Breast epithelium (tissue), 4 donors: ENCODE data around the gene ROCK1. TPM values are rescaled to one million over a fixed set of nuclear protein-coding genes. Genes with fewer than 3 reads are reported as not detected.

Source experiments
- DNase-seq, 2 donors: peaks; one replicate each; pipeline ENCODE4 v3.0.0-alpha.2; 2019; ENCODE audit warnings: low spot score in 2 of 2
- H3K27ac ChIP-seq, 2 donors: fragments of 200-600 bp; sonication (generic) in 1 of 2; one replicate each; pipeline ENCODE4 v1.5.1; 2016 to 2019; ENCODE audit warnings: mild to moderate bottlenecking in 1 of 2
- H3K27me3 ChIP-seq, 2 donors: fragments of 200-600 bp; sonication (generic) in 1 of 2; one replicate each; pipeline versions ENCODE4 v1.5.1 to v1.6.0; 2017 to 2019; ENCODE audit warnings: control low read depth in 1 of 2, mild to moderate bottlenecking in 1 of 2
- H3K36me3 ChIP-seq: fragments of 200-600 bp; one replicate; pipeline ENCODE4 v1.5.1; 2019
- H3K4me1 ChIP-seq, 2 donors: fragments of 200-600 bp; sonication (generic); one replicate each; pipeline ENCODE4 v1.5.1; 2016 to 2019; ENCODE audit warnings: control low read depth in 1 of 2
- H3K4me3 ChIP-seq, 3 donors: fragments of 200-600 bp; sonication (generic); 1 replicate in 2 of 3; 2 replicates in 1 of 3; pipeline ENCODE4 v1.5.1; 2016 to 2019; ENCODE audit warnings: mild to moderate bottlenecking in 3 of 3, moderate library complexity in 2 of 3
- H3K9me3 ChIP-seq, 2 donors: fragments of 200-600 bp; sonication (generic) in 1 of 2; one replicate each; pipeline ENCODE4 v1.5.1; 2016 to 2019; ENCODE audit warnings: control low read depth in 1 of 2
- CTCF ChIP-seq, 3 donors: fragments of 450-650 bp; IDR thresholded peaks; one replicate each; pipeline ENCODE4 v1.5.1; 2016 to 2017; ENCODE audit warnings: antibody characterized with exemption in 3 of 3, mild to moderate bottlenecking in 3 of 3, moderate library complexity in 3 of 3
- POLR2A ChIP-seq: fragments of 450-650 bp; IDR thresholded peaks from one replicate; pipeline ENCODE4 v1.6.1; 2016; ENCODE audit warnings: antibody characterized with exemption, mild to moderate bottlenecking, moderate library complexity
- POLR2AphosphoS5 ChIP-seq, 3 donors: sonication (generic); formaldehyde crosslinking; IDR thresholded peaks; one replicate each; pipeline ENCODE4 v1.6.1; 2017; ENCODE audit warnings: antibody characterized with exemption in 3 of 3
- intact Hi-C: fragments of 100-400 bp; cut with DNase I; formaldehyde crosslinking; loops from one replicate; pipeline ENCODE4 v1.15.1; 2023; ENCODE audit warnings: low total_unique reads
- total RNA-seq, 3 donors: library from RNA; depleted of rRNA; stranded (reverse); fragments of >200 nt; gene quantifications; one replicate each; pipeline ENCODE4 v1.1.0, GENCODE V29; 2016

The ROCK1 gene
- total RNA-seq, 3 donors from 2014 or later, result 79.3 to 99.2 (median 86.6) TPM

- no peaks in the 10 kb centered on the region for H3K36me3 ChIP-seq
- no peak overlapping the region for H3K4me3 ChIP-seq
- TF ChIP-seq POLR2AphosphoS5 (IDR thresholded peaks at IDR 0.05), result no peak
- intact Hi-C loops, result no loop called here
- no peak overlapping the region for H3K27ac ChIP-seq
- H3K27me3 ChIP-seq, result no peaks in the 10 kb centered on the region
- no peaks in the 10 kb centered on the region for H3K4me1 ChIP-seq
- no peak for DNase-seq
- no peaks in the 10 kb centered on the region for H3K9me3 ChIP-seq
These were observed 54.5 kb downstream of the ROCK1 start for GRCh38 chr18:21057112-21057511.

GRCh38 chr18:21056545-21056944 lies 55.1 kb downstream of the ROCK1 start:
- no peak overlapping the region for H3K27ac ChIP-seq
- no peak for TF ChIP-seq POLR2A
- no peak for TF ChIP-seq CTCF (IDR thresholded peaks at IDR 0.05)
- no peak for TF ChIP-seq POLR2AphosphoS5 (IDR thresholded peaks at IDR 0.05)
- intact Hi-C loops, result no loop called here
- no peaks in the 10 kb centered on the region for H3K9me3 ChIP-seq
- no peaks in the 10 kb centered on the region for H3K36me3 ChIP-seq
- H3K4me1 ChIP-seq, result no peaks in the 10 kb centered on the region
- no peak overlapping the region for H3K4me3 ChIP-seq
- H3K27me3 ChIP-seq, result no peaks in the 10 kb centered on the region
- DNase-seq, result no peak

GRCh38 chr18:21054252-21054821 lies 57.3 kb downstream of the ROCK1 start:
- no peak for TF ChIP-seq CTCF (IDR thresholded peaks at IDR 0.05)
- no peak for TF ChIP-seq POLR2AphosphoS5 (IDR thresholded peaks at IDR 0.05)
- no peak for TF ChIP-seq POLR2A
- no peak for DNase-seq
- Histone ChIP-seq H3K4me3 (no peak overlapping the region), H3K36me3 (no peaks in the 10 kb centered on the region), H3K27me3 (no peaks in the 10 kb centered on the region), H3K4me1 (peaks cover 0 to 3% of the 10 kb centered on the region in 2 donors), H3K9me3 (no peaks in the 10 kb centered on the region), H3K27ac (no peak overlapping the region)
- intact Hi-C loops, result no loop called here

- intact Hi-C loops, result no loop called here
- Histone ChIP-seq H3K9me3 (no peaks in the 10 kb centered on the region), H3K27ac (no peak overlapping the region), H3K4me3 (no peak overlapping the region), H3K4me1 (peaks cover 0 to 7% of the 10 kb centered on the region in 2 donors), H3K27me3 (no peaks in the 10 kb centered on the region), H3K36me3 (no peaks in the 10 kb centered on the region)
- TF ChIP-seq POLR2A (no peak), CTCF (IDR thresholded peaks at IDR 0.05) (no peak), POLR2AphosphoS5 (IDR thresholded peaks at IDR 0.05) (no peak)
- no peak for DNase-seq
These were observed 58.5 kb downstream of the ROCK1 start for GRCh38 chr18:21053127-21053526.

GRCh38 chr18:21052385-21052784 lies 59.2 kb downstream of the ROCK1 start:
- Histone ChIP-seq H3K27ac (no peak overlapping the region), H3K4me1 (peaks cover 0 to 7% of the 10 kb centered on the region in 2 donors)

GRCh38 chr18:21051620-21052019 lies 60.0 kb downstream of the ROCK1 start:
- no peak overlapping the region for H3K4me3 ChIP-seq
- TF ChIP-seq POLR2A, result no peak
- no peak for TF ChIP-seq POLR2AphosphoS5 (IDR thresholded peaks at IDR 0.05)
- TF ChIP-seq CTCF (IDR thresholded peaks at IDR 0.05), result no peak
- H3K27ac ChIP-seq, result no peak overlapping the region
- no peaks in the 10 kb centered on the region for H3K27me3 ChIP-seq
- no peaks in the 10 kb centered on the region for H3K36me3 ChIP-seq
- DNase-seq, result no peak
- no peaks in the 10 kb centered on the region for H3K9me3 ChIP-seq
- intact Hi-C loops, result no loop called here
- H3K4me1 ChIP-seq, result peaks cover 0 to 7% of the 10 kb centered on the region in 2 donors

More at GRCh38 chr18:21052385-21052784, 59.2 kb downstream of the ROCK1 start:
- Histone ChIP-seq H3K4me3 (no peak overlapping the region), H3K36me3 (no peaks in the 10 kb centered on the region), H3K9me3 (no peaks in the 10 kb centered on the region), H3K27me3 (no peaks in the 10 kb centered on the region)
- TF ChIP-seq POLR2AphosphoS5 (IDR thresholded peaks at IDR 0.05), result no peak
- no peak for DNase-seq
- intact Hi-C loops, result no loop called here
